ENCODE data around the gene DUSP9.

Gene DUSP9

DNA sequence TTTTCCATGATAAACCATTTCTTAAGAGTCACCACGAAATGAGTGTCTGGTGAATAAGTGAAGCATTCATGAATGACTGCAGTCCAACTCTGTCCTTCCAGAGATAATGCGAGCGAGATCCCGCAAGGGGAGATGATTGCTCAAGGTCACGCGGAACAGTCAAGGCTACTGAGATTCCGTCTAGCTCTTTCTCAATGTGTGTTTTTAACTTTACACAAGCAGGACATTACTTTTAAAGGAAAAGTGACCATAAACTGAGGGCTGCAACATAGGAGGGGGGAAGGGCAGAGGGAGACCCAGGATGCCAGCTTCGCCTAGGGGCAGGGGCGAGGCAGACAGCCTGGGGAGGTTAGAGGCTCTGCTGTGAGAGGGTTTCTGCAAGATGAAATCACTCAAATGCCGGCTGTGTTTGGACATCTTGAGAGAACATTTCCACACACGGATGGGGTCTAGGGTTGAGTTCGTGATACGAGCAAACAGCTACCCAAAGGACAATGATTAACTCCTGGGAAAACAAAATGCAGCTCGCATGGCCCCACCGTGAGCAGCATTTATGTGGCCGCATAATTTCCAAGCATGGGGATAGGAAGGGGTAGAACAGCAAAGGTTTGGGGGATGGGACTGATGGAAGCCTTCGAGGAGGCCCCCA lies 24.2 kb upstream of the DUSP9 start:
- peak; percentile 19 for DNase-seq (ENCODE audit: low spot score)

DNA sequence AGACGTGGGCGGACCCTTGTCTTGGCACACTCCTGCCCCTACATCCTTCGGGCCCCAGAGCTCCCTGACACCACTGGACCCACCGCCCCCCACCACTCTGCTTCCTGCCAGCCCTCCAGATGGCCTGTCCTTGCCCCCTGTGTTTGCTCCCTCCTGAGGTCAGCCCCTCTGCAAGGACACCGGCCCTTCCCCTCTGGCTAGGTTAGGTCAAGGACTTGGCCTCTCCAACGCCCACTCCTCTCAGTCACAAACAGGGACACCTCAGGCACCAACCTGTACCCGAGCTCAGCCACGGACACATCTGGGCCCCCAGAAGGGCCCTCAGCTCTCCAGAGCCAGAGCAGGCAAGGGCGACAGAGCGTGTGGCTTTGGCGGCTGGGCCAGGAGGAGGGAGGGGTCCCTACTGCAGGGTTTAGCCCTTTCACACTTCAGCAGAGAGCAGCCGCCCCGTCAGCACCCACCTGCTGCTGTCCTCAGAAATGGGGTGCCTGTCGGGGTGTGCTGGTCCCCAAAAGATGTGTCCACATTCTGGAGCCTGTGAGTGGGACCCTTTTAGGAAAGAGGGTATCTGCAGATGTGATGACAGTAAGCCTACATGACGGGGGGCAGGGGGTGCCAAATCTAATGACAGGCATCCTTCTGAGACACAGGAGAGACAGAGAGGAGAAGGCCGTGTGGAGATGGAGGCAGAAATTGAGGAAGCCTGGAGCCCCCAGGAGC lies 23.5 kb upstream of the DUSP9 start:
- no peak for DNase-seq (ENCODE audit: low spot score)

DNA sequence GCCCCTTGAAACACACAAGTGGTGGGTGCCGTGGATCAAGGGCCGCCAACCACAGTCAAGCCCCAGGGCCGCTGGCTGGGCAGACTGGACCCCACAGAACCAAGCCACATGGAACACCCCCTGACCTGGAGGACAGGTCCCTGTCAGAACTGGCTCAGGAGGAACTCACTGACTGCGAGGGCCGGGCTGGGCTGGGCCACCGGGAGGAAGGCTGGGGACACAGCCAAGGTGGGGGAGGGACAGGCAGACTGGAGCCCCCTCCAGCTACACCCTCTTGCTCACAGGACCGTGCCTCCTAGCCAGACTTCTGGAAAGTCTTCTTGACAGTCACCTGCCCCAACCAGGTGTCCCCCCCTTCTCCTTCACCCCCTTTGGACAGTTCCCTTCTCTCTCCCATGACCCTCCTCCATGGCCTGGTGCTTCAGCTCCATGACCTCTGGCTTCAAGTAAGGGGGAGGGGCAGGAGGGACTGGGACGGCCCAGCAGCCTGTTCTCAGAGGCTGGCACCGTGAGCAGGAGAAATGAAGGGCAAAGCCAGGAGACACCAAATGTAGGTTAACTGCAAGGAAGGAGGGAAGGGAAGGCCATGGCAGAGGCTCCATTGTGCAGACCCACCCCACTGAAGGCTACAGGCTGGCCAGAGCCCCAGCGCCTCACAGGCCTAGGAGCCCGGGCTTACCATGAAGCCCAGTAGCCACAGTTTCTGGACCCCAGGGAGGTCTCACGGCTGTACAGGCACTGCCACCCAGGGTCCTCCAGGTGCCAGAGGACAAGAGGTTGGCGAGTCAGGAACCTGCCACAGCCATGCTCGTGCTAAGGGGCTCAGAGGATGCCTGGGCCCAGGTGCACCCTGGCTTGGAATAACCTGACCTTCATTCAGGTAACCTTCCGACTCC lies 22.6 kb upstream of the DUSP9 start:
- DNase-seq (ENCODE audit: low spot score), result no peak

DNA sequence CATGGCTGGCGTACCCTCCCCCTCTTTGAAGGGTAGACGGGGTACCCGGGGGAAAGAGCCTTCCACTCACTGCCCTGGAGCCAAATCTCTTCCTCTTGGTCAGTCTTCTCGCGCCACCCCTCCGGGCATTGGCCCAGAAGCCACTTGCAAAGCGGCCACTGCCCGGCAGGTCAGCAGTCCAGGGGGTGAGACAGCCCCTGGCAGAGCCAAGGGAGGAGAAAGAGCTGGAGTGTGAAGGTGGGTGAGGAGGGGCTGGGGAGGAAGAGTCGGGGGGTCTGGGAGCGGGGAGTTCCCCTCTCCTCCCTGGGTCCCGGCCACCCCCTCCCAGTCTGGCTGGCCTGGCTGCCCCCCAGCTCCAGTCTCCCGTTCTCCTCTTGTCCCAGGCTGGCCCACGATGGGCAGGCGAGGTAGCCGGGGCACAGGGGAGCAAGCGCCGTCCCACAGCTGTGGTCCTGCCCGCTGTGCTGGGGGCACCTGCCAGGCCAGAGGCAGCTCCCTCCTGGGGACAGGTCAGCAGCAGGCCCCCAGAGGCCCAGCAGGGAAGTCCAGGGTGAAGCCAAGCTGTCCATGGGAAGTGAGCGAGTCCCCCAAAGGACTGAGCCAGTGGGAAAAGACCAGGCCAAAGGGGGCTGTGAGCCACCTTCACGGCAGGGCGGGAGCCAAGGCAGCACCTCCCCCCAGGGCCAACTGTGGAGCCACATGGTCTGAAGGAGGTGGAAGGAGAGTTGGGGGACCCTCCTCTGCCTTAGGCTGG lies 21.6 kb upstream of the DUSP9 start:
- no peak for DNase-seq (ENCODE audit: low spot score)

DNA sequence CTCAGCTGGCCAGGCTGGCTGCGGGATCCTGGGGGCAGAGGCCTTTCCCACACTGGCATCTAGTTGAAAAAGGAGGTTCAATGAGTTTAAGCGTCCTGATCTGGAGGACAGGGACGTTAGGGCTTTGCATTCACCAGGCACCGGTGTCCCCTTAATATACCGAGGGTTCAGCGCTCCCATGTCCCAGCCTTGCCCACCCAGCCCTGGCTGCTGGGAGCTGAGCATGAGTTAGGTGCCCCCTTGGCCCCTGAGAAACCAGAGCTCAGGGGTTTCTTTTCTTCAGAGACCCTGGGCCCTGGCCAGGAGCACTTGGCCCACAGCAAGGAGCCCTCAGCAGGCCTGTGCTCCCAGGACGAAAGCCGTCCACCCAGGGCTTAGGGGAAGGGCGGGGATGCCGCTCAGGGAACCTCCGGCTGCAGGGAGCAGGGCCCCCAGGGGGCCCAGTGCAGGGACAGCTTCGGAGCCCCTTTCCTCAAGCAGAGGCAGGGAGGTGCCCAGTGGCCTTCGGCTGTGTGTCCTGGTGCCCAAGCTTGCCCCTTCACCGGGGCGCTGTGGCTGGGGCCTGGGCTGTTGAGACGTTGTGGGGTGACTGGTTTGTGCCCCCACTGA lies 20.9 kb upstream of the DUSP9 start:
- DNase-seq (ENCODE audit: low spot score), result no peak

DNA sequence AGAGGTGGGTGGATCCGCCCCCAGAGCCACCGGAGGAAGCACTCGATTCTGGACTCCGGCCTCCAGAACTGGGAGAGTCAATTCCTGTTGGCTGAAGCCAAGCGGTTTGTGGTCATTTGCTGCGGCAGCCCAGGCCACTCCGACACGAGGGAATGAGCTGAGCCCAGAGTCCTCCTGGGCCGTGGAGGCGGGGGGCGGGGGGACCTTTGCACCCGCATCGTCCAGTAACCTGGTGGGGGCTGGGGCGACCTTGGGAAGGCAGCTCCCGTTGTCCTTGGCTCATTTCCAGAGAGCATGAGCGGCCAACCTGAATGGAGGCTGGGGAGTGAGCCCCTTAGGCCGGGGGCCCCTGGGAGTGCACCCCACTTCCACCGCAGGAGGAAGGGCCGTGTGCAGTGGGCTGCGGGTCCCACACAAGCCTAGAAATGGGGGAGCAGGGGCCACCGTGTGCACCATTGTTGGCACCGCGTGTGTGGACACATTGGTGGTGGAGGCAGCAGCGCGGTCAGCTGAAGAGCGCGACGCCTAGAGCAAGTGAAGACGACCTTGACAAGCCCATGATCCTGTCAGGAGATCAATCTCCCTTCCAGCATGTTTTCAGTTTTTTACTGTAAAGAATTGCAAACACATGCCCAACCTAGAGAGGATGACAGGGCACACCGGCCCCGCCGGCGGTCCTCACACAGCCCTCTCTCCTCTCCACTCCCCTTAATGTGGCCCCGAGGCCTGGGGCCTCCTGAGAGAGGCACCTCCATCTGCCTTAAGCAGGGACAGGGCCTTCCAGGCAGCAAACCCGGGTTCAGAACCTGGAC lies 19.9 kb upstream of the DUSP9 start:
- no peak for DNase-seq (ENCODE audit: low spot score)

DNA sequence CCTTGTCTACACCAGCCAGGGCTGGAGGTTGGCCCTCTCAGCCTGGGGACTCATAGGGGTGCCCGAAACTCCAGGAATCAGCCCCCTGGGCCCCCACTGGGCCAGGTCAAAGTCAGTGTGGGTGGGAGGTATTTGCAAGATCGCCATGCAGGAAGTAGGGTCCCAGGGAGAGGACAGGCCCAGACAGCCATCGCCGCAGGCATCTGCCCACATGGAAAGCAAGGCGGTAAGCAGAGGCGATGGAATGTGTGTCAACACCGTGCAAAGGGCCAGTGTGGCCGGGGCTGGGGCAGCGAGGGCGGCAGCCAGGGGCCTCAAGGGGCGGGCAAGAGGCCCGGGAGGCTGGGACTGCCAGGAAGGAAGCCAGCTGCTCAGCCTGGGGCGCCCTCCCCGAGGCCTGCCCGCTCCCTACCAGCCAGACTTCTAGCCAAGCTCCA lies 19.3 kb upstream of the DUSP9 start:
- no peak for DNase-seq (ENCODE audit: low spot score)

DNA sequence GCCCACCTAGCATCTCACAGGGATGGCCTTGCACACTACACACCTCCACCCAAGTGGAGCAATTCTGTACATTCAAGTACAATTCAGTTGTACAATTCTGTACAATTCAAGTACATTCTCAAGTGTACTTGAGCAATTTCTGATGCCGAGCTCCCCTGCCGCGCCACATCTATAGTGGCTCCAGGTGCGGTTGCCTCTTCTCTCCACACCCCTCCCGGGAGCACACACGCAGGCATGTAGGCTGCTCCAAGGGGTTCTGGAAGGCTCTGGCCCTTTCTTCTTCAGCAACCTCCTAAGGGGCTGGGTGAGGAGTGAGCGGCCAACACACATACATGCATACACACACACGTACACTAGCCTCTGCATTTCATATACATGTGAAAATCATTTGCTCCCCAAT lies 18.9 kb upstream of the DUSP9 start:
- no peak for DNase-seq (ENCODE audit: low spot score)

DNA sequence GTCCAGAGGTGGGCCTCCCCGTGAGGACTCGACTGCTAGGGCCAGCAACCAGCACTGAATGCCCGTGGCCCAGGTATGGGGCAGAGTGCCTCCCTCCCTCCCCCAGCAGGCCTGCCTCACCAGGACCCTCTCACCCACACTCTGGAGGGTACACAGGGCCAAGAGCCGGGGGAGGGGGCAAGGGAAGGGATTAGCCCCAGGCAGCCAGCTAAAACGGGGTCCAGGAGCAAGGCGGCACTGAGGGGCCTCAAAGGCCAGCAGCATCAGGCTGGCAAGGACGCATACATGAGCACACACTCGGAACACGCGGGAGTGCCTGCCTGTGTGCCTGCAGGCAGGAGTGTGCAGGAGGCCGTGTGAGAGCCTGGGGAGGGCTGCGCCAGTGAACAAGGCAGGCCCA lies 18.3 kb upstream of the DUSP9 start:
- DNase-seq (ENCODE audit: low spot score), result no peak

DNA sequence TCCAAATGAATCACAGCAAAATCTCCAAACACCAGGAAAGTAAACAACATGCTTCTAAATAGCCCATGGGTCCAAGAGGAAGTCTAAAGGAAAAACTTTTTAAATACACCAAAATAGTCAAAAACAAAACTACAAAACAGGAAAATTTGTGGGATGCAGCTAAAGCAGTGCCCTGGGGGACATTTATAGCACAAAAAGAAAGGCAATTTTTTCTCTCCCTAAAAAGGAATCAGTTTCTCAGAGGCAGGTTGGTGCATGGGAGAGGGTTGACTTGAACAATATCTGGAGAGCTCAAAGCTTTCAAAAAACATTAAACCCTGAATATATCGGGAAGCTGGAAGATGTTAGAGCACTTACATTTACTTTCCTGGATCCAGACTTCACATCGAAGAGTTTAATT lies 15.7 kb upstream of the DUSP9 start:
- no peak for DNase-seq (ENCODE audit: low spot score)

DNA sequence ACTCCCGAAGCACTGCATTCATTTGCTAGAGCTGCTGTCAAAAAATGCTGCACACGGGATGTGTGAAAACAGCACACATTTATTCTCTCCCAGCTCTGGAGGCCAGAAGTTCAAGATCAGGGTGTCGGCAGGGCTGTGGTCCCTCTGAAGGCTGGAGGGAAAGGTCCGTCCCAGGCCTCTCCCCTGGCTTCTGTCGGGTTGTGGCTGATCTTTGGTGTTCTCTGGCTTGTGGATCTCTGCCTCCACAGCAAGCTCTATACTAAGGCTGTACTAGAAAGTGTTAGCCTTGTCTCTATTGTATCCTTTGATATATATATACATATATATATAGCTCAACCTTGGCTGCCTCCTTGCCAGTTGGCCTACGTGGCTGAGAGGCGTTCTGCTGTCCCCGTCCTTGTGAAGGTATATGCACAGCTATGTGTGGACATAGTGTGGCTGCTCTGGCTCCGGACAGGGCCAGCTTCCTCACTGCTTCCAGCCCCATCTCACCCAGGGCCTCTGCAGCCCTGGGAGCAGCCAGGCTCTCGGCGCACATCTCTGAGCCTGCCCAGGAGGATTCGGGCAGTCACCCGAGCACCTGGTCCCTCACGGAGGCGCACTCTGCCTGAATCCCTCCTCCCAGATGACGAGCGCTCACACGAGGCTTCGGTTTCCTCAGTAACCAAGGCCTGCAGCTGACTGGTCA lies 15.0 kb upstream of the DUSP9 start:
- DNase-seq (ENCODE audit: low spot score), result no peak

DNA sequence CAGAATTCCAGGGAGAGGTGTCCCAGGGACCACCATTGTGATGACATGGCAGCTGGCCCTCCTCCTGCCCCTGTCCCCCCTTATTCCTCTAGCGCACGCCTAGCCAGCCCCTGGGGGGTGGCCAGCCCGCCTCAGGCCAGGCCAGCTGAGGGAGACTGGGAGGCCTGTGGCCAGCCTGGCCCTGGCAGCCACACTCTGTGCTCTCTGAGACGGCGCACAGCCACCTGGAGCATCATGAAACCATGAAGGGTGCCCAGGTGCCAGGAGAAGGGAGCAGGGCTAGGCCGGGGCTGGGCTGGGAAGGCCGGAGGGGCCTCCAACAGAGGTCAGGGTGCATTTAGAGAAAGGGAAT lies 14.4 kb upstream of the DUSP9 start:
- DNase-seq (ENCODE audit: low spot score), result no peak

DNA sequence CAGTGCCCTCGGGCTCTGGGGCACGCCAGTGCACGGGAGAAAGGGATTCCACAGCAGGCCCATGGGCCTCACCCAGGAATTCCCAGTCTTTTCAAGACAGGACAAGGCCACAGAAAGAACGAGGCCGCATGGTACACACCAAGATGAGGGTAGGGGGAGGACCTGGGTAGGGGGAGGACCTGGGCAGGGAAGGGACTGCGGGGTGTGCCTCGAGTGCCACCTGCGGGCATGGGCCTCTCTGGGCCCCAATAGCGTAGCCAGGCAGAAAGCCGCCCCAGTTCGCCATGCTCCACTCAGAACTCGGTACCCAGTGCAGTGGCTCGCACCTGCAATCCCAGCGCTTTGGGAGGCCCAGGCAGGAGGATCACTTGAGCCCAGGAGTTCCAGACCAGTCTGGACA lies 14.0 kb upstream of the DUSP9 start:
- DNase-seq (ENCODE audit: low spot score), result no peak

DNA sequence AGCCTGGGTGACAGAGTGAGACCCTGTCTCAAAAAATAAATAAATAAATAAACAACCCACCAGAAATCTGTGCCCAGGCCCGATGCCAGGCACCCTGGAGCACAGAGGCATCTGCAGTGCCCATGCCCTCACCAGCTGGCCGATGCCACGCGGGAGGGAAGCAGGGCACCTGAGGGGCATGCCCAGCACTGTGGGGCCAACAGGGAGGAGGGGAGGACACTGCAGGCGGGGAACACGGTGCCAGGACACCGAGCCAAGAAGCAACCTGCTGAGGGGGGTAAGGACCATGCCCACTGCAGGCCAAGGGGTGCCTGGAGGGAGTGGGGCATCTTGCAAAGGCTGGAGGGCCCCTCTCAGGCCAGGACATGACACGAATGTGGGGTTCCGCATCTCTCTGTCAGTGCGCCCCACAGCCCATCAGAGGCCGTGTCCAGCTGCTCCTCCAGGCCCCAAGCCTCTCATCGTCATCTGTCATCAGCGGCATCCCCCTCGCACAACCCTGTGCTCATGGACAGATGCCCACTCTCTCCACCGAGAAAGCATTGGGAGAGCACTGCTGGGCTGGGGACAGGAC lies 13.3 kb upstream of the DUSP9 start:
- DNase-seq (ENCODE audit: low spot score), result no peak

DNA sequence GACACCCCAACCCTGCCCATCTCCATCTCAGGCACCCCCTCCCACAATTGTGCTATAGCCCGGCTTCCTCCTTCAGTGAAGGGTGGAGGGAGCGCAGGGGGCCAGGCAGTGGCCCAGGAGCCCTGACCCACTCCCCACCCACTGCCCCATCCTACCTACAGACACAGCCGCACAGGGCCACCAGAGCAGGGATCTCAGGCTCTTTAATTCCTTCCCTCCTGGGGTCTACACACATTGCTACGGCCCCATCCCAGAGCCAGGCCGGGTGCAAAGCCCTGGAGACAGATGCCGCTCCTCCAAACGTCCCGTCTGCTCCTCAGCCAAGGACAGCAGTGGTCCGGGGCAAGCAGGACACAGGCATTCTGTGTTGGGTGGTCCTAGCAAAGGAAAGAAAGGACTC lies 12.8 kb upstream of the DUSP9 start:
- no peak for DNase-seq (ENCODE audit: low spot score)

DNA sequence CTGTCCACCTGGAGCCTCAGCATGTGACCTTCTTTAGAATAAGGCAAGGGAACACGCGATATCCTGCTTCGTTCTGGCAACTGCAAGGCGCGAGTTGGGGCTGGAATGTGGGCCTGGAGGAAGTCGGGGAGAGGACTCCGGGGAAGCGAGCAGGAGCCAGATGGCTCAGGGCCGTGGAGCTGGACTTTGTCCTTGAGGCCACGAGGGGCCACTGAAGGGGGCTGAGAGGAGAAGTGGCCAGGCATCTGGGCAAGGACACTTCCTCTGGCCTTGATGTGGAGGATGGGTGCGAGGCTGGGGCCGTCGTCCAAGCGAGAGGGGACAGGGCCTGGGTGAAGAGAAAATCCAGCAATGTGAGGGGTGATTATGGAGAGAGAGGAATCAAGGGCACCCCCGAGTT lies 12.2 kb upstream of the DUSP9 start:
- DNase-seq (ENCODE audit: low spot score), result no peak

DNA sequence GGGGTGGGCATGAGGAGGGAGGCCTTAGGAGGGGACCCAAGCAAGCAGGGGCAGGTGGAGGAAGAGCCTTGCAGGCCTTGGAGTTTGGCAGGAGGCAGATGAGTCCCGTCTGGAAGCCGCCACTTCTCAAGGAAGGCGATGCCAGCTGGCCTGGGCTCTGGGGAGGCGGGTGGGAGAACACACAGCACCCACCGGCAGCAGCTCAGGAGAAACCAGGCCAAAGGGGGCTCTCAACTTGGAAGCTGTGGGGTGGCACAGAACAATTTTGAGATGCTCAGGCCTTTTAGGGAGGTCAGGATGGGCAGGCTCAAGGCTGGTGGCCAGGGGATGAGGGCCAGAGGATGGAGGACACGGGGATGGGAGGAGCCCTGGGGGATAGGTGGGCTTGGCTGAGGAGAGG lies 11.6 kb upstream of the DUSP9 start:
- no peak for DNase-seq (ENCODE audit: low spot score)

DNA sequence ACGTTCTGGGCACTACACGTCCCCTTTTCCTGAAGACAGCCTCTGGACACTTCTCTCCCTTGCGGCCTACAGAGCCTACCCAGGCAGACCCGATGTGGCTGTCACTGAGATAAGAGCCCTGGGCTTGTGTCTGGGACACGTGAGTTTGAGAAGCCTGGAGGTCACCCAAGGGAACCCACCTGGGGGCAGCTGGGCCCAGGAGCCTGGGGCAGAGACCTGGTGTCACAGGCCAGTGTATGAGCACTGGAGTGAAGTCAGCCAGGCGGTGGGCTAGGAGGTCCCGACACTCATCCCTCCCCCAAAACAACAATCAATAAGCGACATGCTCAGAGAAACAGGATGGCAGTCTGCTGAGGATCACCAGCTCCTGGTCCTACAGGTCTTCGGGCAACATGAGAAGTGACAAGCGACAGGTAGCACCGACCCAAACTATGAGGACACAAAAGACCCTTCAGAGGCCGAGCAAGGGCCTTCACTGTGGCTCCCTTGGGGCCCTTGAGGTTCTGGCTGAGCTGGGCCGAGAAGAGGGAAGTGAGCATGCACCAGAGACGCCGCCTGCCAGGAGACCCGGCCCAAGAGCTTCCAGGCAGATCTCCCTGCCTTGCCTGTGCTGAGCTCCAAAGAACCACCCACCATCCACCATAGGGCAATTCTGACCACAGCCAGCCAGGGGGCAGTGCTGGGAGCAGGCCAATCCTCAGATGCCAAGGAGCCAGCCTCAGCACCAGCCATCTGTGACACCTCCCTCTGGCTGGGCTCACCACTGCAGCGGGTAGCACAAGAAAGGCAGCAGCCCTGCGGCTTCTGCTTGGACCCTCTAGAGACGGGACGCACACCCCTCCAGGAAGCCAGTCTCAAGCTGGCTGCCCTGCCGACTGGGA lies 11.0 kb upstream of the DUSP9 start:
- peak; percentile 45 for DNase-seq (ENCODE audit: low spot score)

DNA sequence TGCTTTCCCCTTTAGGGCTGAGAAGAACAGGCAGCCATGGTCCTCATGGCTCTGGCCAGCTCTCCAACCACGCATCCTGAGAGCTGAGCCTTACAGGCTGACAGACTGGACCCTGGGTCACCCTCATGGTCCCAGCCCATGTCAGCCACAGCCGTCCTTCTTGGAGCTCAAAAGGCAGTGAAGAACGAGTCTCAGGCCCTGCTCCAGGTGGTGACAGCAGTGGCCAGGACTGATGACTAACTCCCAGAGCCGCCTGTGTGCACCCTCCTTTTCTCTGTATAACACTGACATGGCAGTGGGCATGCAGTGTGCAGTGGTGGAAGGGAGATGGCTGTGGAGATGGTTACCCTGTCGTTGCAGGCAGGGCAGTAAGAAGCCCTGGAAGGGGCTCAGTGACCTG lies 10.3 kb upstream of the DUSP9 start:
- no peak for DNase-seq (ENCODE audit: low spot score)
